Endothelial cell of umbilical vein (primary cell): ENCODE results near the gene BSND. TPM values are rescaled to one million over a fixed set of nuclear protein-coding genes. Genes with fewer than 3 reads are reported as not detected.

Experiments
- Bru-seq: library from RNA; stranded (reverse); fragments of 400-500 nt; gene quantifications from one replicate; lab custom pipeline; 2021; lab: Mats Ljungman, UMichigan
- BruChase-seq, 2 experiments: library from RNA; stranded (reverse); fragments of 400-500 nt; gene quantifications; one replicate each; lab custom pipeline; 2021; lab: Mats Ljungman, UMichigan
- BruUV-seq: library from RNA; stranded (reverse); fragments of 400-500 nt; replicated peaks from 2 replicates; lab custom pipeline; 2021; lab: Mats Ljungman, UMichigan
- CTCF ChIA-PET: fragments of 300-600, 350-600 bp; sonication (Branson Sonifier 250); formaldehyde crosslinking; loops from one replicate; lab custom pipeline; 2021; ENCODE audit warnings: antibody characterized with exemption, inconsistent platforms; lab: Charles Lee
- POLR2A ChIA-PET: fragments of 300-600, 350-600 bp; sonication (Branson Sonifier 250); formaldehyde crosslinking; loops from one replicate; lab custom pipeline; 2021; ENCODE audit warnings: antibody characterized with exemption, inconsistent platforms; lab: Charles Lee
- DNase-seq: peaks from one replicate; pipeline ENCODE4 v3.0.0-alpha.2; 2011; ENCODE audit warnings: low read depth, low spot score
- FAIRE-seq: peaks from 2 replicates; lab custom pipeline; 2011; peaks lifted over from hg19 to GRCh38; lab: Jason Lieb, UNC
- H2AFZ ChIP-seq: 2 replicates; pipeline ENCODE4 v1.6.0; 2012; ENCODE audit warnings: low read depth, low read length, control low read depth, inconsistent platforms
- H3K27ac ChIP-seq: 2 replicates; pipeline ENCODE4 v1.5.1; 2011; ENCODE audit warnings: low read depth, mild to moderate bottlenecking, control low read depth, low read length, moderate library complexity; ENCODE audit not compliant: insufficient read depth
- H3K27me3 ChIP-seq, 2 experiments: 2 replicates each; pipeline versions ENCODE4 v1.6.0 to v1.6.1; 2011; ENCODE audit warnings: low read length in 2 of 2, mixed read lengths in 1 of 2; ENCODE audit not compliant: control insufficient read depth in 2 of 2, insufficient read depth in 2 of 2
- H3K36me3 ChIP-seq, 2 experiments: 2 replicates in 1 of 2; 3 replicates in 1 of 2; pipeline ENCODE4 v1.5.1; 2011; ENCODE audit warnings: low read length in 2 of 2, mild to moderate bottlenecking in 1 of 2, moderate library complexity in 1 of 2; ENCODE audit not compliant: control insufficient read depth in 2 of 2, insufficient read depth in 2 of 2; ENCODE audit errors: extremely low read depth in 1 of 2
- H3K4me1 ChIP-seq: 3 replicates; pipeline ENCODE4 v1.5.1; 2011; ENCODE audit warnings: mild to moderate bottlenecking, low read length; ENCODE audit not compliant: control insufficient read depth, insufficient read depth; ENCODE audit errors: extremely low read depth
- H3K4me2 ChIP-seq: 2 replicates; pipeline ENCODE4 v1.6.1; 2011; ENCODE audit warnings: low read length, control low read depth, mixed read lengths; ENCODE audit not compliant: insufficient read depth
- H3K4me3 ChIP-seq, 3 experiments: fragments of 200-600 bp in 1 of 3; sonication (generic), shearing (Covaris generic) in 1 of 3; replicated peaks in 1 of 3; 2 replicates each; pipeline ENCODE4 v1.5.1; 2011 to 2016; ENCODE audit warnings: control low read depth in 3 of 3, low read length in 3 of 3, mild to moderate bottlenecking in 2 of 3, inconsistent platforms in 1 of 3, low read depth in 1 of 3, moderate library complexity in 1 of 3; ENCODE audit not compliant: insufficient read depth in 1 of 3
- H3K79me2 ChIP-seq: 2 replicates; pipeline ENCODE4 v1.6.0; 2012; ENCODE audit warnings: low read length, inconsistent platforms; ENCODE audit not compliant: control insufficient read depth, insufficient read depth
- H3K9ac ChIP-seq: replicated peaks from 2 replicates; pipeline ENCODE3; 2011; ENCODE audit warnings: low read length, control low read depth; ENCODE audit not compliant: insufficient read depth; ENCODE audit errors: extremely low read depth
- H3K9me1 ChIP-seq: replicated peaks from 3 replicates; pipeline ENCODE4 v1.6.0; 2011; ENCODE audit warnings: mild to moderate bottlenecking, low read length; ENCODE audit not compliant: control insufficient read depth, insufficient read depth; ENCODE audit errors: extremely low read depth
- H3K9me3 ChIP-seq: replicated peaks from 2 replicates; pipeline ENCODE4 v1.5.1; 2012; ENCODE audit warnings: low read length, inconsistent platforms; ENCODE audit not compliant: control insufficient read depth, insufficient read depth
- H4K20me1 ChIP-seq: replicated peaks from 2 replicates; pipeline ENCODE3; 2011; ENCODE audit warnings: mild to moderate bottlenecking, low read length; ENCODE audit not compliant: control insufficient read depth, insufficient read depth; ENCODE audit errors: extremely low read depth
- EZH2 ChIP-seq: IDR thresholded peaks from 2 replicates; pipeline ENCODE4 v1.6.1; 2012; ENCODE audit warnings: borderline replicate concordance, low read depth, mild to moderate bottlenecking, moderate library complexity, low read length, inconsistent platforms; ENCODE audit not compliant: severe bottlenecking
- FOS ChIP-seq: IDR thresholded peaks from 2 replicates; pipeline ENCODE4 v1.6.1; 2011; ENCODE audit warnings: mild to moderate bottlenecking, low read length, moderate library complexity, borderline replicate concordance; ENCODE audit not compliant: insufficient read depth
- GATA2 ChIP-seq: IDR thresholded peaks from 2 replicates; pipeline ENCODE4 v1.7.0; 2011; ENCODE audit warnings: low read depth, mild to moderate bottlenecking, moderate library complexity, mixed read lengths, low read length; ENCODE audit not compliant: insufficient read length, insufficient read depth
- JUN ChIP-seq: IDR thresholded peaks from 2 replicates; pipeline ENCODE4 v1.6.1; 2011; ENCODE audit warnings: borderline replicate concordance, low read depth; ENCODE audit not compliant: insufficient read length, insufficient read depth
- MYC ChIP-seq: IDR thresholded peaks from one replicate; pipeline ENCODE4 v1.6.1; 2011; ENCODE audit warnings: mild to moderate bottlenecking, low read depth, low read length
- POLR2A ChIP-seq: IDR thresholded peaks from 2 replicates; pipeline ENCODE4 v1.6.1; 2012; ENCODE audit warnings: low read depth, mild to moderate bottlenecking, control low read depth, low read length
- POLR2AphosphoS5 ChIP-seq: IDR thresholded peaks from 2 replicates; pipeline ENCODE4 v1.6.1; 2012; ENCODE audit warnings: low read depth, mild to moderate bottlenecking, control low read depth, low read length, moderate library complexity; ENCODE audit not compliant: insufficient read depth
- dilution Hi-C: fragments of 300-500 bp; cut with MboI; formaldehyde crosslinking; loops from one replicate; pipeline ENCODE4 v1.15.0; 2019; ENCODE audit warnings: low sequenced_read_pairs; ENCODE audit not compliant: extremely low pct_ligation_motif_present
- intact Hi-C: fragments of 100-400 bp; cut with micrococcal nuclease; formaldehyde crosslinking; loops from one replicate; pipeline ENCODE4 v1.10.0; 2022
- long read RNA-seq: library from polyadenylated mRNA; stranded (forward); transcript quantifications from one replicate; pipeline ENCODE4 v2.0.0, GENCODE V29; 2021
- polyA minus RNA-seq, 3 experiments: library from RNA; depleted of rRNA, polyadenylated mRNA; stranded (reverse); fragments of >200 nt; gene quantifications; 1 replicate in 1 of 3; 2 replicates in 2 of 3; pipeline ENCODE4 v1.2.3, GENCODE V29; 2011
- polyA plus RNA-seq, 4 experiments: library from polyadenylated mRNA; depleted of rRNA in 3 of 4; stranded (reverse) in 3 of 4; unstranded in 1 of 4; fragments of >200 nt; gene quantifications; 2 replicates each; pipeline versions ENCODE4 v1.2.1 to v1.2.3, GENCODE V29; 2011 to 2012; ENCODE audit warnings: missing spikeins in 1 of 4
- total RNA-seq: library from RNA; stranded (reverse); gene quantifications from 2 replicates; pipeline ENCODE4 v1.2.3, GENCODE V29; 2021
- TF ChIP-seq, protein P1 (sequence below), 2 donors: IDR thresholded peaks; 1 replicate in 1 of 2; 2 replicates in 1 of 2; pipeline ENCODE4 v1.5.1; 2011; ENCODE audit warnings: low read length in 2 of 2, mild to moderate bottlenecking in 2 of 2, moderate library complexity in 2 of 2, control low read depth in 1 of 2, inconsistent platforms in 1 of 2, low read depth in 1 of 2; ENCODE audit not compliant: insufficient read depth in 1 of 2; ENCODE audit errors: extremely low read depth in 1 of 2
- TF ChIP-seq, protein P2 (sequence below): IDR thresholded peaks from 2 replicates; pipeline ENCODE4 v1.6.1; 2011; ENCODE audit not compliant: insufficient read depth, insufficient read length

Gene BSND
- total RNA-seq (not detected in 2 replicates), polyA plus RNA-seq (not detected in 2 replicates), polyA minus RNA-seq (not detected in 2 replicates), Bru-seq, nascent RNA (not detected), BruChase-seq, experiment 1, labeled RNA remaining after a 6-hour chase (not detected), BruChase-seq, experiment 2, labeled RNA remaining after a 2-hour chase (not detected)
- polyA plus RNA-seq (2011; cell fraction: cytosol; rRNA removed): not detected in 2 replicates
- not detected in 2 replicates for polyA plus RNA-seq (2011; cell fraction: nucleus; rRNA removed)
- not detected in 2 replicates for polyA plus RNA-seq (2012)
- polyA minus RNA-seq (2011; cell fraction: cytosol; rRNA and poly(A)+ RNA removed): not detected
- polyA minus RNA-seq (2011; cell fraction: nucleus; rRNA and poly(A)+ RNA removed): not detected in 2 replicates
- long read RNA-seq: 0 reads

DNA sequence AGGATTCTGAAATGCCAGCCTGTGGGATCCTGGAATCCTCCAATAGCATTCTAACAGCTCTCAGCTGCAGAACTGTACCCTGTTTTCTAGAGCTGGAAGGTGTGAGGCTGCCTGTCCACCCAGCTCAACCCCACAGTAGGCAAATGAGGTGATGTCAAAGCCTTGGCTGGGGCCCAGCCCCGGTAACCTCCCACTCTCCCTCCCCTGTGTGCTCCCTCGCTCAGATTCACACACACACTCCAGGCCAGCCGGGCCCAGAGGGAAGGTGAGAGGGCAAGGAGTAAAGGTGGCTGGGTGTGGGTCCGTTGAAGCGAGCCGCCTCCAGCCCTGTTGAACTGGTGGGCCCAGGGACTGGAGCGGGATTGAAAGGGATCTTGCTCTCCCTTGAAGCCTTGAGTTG is at the start of gene BSND:
BSND (plus strand) TSS at position 257 of the 400 bp plus-strand sequence. CDS start 254 bp downstream, outside the sequence.
- Histone ChIP-seq H3K4me3 (no peak within 1 kb of the TSS), H3K79me2 (no peaks in the 10 kb centered on the region), H3K9ac (no peak within 1 kb of the TSS), H3K27me3 (peaks cover 12 to 14% of the 10 kb centered on the region in 2 experiments), H3K36me3 (no peaks in the 10 kb centered on the region), H2AFZ (no peak within 1 kb of the TSS), H4K20me1 (no peaks in the 10 kb centered on the region), H3K4me2 (no peak within 1 kb of the TSS), H3K4me1 (peaks cover 3% of the 10 kb centered on the region), H3K9me3 (no peaks in the 10 kb centered on the region), H3K27ac (no peak within 1 kb of the TSS), H3K9me1 (no peaks in the 10 kb centered on the region)
- intact Hi-C loops (no loop called here), dilution Hi-C loops (no loop called here)
- DNase-seq (no peak), FAIRE-seq (no peak)
- TF ChIP-seq, protein P1, sequence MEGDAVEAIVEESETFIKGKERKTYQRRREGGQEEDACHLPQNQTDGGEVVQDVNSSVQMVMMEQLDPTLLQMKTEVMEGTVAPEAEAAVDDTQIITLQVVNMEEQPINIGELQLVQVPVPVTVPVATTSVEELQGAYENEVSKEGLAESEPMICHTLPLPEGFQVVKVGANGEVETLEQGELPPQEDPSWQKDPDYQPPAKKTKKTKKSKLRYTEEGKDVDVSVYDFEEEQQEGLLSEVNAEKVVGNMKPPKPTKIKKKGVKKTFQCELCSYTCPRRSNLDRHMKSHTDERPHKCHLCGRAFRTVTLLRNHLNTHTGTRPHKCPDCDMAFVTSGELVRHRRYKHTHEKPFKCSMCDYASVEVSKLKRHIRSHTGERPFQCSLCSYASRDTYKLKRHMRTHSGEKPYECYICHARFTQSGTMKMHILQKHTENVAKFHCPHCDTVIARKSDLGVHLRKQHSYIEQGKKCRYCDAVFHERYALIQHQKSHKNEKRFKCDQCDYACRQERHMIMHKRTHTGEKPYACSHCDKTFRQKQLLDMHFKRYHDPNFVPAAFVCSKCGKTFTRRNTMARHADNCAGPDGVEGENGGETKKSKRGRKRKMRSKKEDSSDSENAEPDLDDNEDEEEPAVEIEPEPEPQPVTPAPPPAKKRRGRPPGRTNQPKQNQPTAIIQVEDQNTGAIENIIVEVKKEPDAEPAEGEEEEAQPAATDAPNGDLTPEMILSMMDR (IDR thresholded peaks at IDR 0.05; ENCODE audit: extremely low read depth in 1 of 2, insufficient read depth in 1 of 2, low read depth in 1 of 2, low read length in 2 of 2): no peak
- TF ChIP-seq, protein P2, sequence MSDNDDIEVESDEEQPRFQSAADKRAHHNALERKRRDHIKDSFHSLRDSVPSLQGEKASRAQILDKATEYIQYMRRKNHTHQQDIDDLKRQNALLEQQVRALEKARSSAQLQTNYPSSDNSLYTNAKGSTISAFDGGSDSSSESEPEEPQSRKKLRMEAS: no peak
- TF ChIP-seq EZH2 (no peak), POLR2A (no peak), POLR2AphosphoS5 (no peak), JUN (no peak), GATA2 (no peak), FOS (no peak), MYC (no peak)
- CTCF ChIA-PET: interaction anchor here (0.8 to 25.0 kb wide), 3 partner anchors 23 to 53 kb away, joined by 3 to 918 read pairs (median 6); no protein-coding TSS in a partner anchor
- POLR2A ChIA-PET: no interaction called here
- no TSS peak for BruUV-seq
